Raji (cell line): ENCODE measurements around the gene RAB19.
A peak's percentile ranks its signal among the peaks of the same experiment; 100 is the strongest.

Source experiments
- POLR2A ChIP-seq: IDR thresholded peaks from 2 replicates; pipeline ENCODE4 v1.6.1; 2011; ENCODE audit warnings: low read depth, low read length, control low read depth; ENCODE audit not compliant: insufficient read depth

Gene RAB19

DNA sequence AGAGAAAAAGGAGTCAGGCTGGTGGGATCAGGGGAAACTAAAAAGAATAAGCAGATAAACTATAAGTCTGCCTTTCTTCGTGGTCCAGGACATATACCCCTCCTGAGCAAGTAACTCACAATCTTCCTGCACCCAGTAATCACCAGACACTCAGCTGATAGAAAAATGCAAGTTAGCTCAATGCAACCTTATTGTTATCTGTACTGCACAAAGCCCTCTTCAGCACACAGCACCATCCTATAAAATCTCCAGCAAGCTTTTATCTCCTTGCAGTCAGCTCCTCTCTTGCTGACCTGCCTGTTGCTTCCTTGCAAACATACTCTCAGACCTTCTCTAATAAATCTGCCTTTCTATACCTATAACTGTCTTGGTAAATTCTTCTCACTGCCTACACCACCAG lies 12.2 kb upstream of the RAB19 start:
- TF ChIP-seq POLR2A = no peak

DNA sequence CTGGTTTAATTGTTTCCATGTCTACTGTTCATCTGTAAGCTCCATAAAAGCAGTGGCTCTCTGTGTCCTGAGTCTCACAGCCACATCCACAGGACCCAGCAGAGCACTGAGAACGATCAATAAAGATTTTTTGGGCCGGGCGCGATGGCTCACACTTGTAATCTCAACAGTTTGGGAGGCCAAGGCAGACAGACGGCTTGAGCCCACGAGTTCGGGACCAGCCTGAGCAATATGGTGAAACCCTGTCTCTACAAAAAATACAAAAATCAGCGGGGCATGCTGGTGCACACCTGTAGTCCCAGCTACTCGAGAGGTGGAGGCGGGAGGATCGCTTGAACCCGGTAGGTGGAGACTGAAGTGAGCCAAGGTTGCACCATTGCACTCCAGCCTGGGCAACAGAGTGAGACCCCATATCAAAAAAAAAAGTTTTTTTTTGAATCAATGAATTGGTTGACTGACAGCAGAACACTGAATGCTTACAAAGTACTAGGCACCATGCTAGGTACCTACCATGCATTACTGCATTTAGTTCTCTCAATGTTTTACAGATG lies 10.0 kb upstream of the RAB19 start:
- no peak for TF ChIP-seq POLR2A

DNA sequence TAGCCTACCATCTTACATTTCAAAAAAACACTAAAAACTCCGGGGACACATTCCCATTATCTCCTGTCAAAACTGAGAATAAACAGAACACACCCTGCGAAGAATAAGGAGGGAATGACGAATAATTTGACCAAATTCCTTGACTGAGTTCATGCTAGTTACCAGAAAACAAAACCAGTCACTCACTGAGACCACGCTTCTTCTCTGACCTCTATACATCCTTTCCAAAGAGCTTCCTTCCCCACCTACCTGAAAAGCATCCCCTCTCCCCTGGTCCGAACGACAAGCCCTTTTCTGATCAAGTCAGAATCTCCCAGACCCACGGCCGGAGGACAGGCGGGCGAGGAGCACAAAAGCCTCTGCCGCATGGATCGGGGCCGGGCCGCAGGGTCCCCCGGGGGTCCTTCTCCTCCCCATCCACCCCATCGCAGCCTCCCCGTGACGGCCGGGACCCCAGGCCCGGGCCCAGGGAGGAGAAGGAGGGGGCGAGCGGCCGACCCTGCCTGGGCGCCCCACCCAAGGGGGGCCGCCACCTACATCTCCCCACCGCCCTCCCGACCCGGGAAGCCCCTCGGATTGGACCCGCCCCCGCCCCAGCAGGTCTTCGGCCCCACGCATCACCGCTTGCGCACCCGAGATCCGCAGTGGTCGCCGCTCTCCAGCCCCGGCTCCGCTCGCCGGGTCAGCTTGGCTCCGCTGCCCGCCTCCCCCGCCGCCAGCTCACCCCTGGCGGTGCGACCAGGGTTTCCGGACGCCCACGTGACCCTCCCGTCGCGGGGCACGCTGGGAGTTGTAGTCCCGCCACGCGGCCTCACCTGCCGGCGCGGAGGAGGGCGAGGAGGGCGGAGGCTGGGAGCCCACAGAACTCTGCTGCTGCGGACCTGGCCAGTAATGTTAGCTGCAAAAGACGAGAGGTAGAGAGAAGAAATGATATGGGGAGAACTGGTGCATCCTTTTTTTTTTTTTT lies 5.8 kb upstream of the RAB19 start, which contains the start of gene SLC37A3:
SLC37A3 (minus strand) TSS at position 747 of the 967 bp plus-strand sequence. CDS start 16,004 bp downstream, outside the sequence.
- peak; percentile 62 for TF ChIP-seq POLR2A

DNA sequence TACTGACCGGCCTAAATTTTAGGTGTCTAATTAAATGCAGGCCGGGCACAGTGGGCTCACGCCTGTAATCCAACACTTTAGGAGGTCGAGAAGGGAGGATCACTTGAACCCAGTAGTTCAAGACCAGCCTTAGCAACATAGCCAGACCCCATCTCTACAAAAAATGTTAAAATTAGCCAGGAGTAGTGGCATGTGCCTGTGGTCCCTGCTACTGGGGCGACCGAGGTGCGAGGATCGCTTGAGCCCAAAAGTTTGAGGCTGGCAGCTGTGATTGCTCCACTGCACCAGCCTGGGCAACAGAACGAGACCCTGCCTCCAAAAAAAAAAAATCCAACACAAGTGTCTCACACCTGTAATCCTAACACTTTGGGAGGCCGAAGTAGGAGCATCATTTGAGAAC lies 5.0 kb upstream of the RAB19 start:
- TF ChIP-seq POLR2A = no peak

DNA sequence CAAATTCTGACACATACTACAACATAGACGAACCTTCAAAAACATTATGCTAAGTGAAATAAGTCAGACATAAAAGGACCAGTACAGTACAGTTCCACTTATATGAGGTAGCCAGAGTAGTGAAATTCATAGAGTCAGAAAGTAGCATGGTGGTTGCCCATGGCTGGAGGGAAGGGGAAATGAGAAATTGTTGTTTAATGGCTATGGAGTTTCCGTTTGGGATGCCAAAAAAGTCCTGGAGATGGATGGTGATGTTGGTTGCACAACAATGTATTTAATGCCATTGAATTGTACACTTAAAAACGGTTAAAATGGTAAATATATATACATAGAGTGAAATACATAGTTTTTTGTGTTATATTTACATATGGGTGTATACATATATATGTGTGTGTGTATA lies 3.5 kb upstream of the RAB19 start:
- TF ChIP-seq POLR2A = no peak

DNA sequence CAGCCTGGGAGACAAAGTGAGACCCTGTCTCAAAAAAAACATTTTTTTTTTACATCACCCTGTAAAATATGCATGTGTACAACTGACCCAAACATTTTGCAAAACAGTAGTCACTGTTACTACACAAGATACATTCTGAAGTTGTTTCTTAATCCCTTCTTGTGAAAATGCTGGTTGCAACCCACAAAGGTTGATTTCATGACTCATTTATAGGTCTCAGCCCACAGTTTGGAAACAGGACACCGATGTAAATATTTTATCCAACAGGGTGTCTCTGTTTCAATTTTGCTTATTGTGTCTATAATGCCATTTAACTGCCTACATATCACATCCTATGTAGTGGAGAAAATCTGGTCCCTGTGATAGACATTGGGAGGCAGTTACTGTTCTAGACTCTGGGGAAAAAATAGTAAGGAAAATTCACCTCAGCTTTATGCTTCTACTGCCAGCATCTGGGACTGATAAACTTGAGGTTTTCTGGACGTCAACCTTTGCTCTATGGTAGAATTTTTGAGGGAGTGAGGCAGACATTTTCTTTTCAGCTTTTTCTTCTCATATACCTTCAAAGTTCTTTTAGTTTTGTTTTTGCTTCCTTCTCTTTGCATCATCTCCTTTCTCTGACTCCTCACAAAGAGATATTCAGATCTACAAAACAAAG lies 1.6 kb upstream of the RAB19 start:
- no peak for TF ChIP-seq POLR2A

DNA sequence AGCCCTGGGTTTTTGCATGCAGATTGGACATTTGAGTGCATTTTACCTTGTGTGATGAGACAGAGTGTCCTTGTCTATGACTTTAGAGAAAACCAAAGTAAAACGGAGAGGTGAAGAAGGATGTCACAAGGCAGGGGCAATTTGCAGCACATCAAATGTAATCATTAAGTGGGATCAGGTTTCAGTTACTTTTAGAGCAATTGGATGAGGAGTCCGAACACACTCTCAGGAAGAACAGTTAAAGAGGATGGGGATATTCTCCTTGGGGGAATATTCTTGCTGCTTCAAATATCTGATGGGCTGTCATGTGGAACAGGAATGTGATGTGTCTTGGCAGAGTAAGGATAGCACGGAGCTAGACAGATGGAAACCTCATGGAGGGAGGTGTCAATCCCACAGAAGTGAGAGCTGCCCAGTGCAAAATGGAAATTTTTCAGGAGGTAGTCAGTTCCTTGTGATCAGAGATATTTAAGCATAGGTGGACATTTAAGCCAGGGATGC lies 757 bp downstream of the RAB19 start:
- TF ChIP-seq POLR2A = no peak

DNA sequence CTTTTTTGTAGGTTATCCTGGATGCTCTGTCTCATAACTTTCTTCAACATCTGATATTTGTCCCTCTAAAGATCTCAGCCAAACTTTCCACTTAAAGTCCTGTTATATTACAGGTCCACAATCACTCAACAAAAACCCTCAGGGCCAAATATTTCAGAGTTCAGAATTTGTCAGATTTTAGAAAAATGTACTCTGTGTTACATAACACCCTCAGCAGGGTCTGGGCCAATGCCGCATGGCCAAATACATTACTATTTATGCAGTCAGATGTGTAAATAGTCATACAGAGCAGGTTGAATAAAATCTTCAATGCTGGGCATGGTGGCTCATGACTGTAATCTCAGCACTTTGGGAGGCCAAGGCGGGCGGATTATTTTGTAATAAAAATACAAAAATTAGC lies 11.5 kb downstream of the RAB19 start:
- TF ChIP-seq POLR2A = no peak

DNA sequence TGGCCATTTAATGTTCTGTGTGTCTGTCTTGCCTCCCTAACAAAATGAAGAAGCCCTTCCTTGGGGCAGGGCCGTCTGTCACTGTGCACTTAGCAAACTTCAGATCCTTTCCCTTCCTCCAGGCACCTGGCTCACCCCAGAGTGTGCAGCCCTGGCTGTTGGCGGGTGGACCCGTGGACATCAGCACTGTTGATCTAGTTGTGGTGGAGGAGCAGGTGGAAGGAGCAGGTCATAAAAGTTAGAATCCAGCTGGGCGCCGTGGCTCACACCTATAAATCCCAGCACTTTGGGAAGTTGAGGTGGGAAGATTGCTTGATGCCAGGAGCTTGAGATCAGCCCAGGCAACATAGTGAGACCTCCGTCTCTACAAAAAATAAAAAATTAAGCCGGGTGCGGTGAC lies 12.7 kb downstream of the RAB19 start:
- no peak for TF ChIP-seq POLR2A

DNA sequence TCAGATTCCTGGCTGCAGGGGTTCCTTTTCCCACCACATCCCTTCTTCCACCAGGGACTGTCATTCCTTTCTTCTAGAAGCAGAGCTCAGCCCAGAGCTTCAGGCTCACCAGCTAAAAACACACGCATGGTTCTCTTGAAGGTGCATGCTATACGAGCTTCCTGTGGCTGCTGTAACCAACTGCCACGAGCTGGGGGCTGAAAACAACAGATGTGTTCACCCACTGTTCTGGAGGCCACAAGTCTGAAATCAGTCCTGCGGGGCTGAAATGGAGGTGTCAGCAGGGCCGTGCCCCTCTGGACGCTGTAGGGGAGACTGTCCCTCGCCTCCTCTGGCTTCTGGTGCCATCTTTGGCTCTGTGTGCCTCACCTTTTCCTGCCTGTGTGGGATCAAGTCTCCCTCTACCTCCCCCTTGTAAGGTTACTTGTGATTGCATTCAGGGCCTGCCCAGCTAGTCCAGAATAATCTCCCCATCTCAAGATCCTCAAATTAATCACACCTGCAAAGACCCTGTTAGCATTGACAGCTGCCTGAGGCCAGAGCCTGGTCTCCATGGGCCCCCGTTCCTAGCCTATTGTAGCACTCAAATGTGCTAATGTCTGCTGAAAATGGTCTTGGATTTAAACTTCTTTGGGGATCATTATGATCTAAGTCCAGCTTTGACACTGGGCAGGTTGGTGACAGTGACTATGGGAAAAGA lies 13.7 kb downstream of the RAB19 start:
- TF ChIP-seq POLR2A = no peak

DNA sequence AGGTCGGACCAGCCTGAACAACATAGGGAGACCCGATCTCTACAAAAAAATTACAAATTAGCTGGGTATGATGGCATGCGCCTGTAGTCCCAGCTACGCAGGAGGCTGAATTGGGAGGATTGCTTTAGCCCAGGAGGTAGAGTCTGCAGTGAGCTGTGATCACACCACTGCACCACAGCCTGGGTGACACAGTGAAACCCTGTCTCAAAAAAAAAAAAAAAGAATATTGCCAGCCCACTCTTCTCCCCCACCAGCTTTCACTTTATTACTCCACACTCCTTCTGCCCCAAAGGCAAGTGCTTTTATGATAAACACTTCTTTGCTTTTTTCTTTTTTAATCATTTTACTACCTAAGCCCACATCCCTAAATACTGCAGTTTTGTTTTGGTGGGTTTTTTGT lies 14.8 kb downstream of the RAB19 start:
- no peak for TF ChIP-seq POLR2A

DNA sequence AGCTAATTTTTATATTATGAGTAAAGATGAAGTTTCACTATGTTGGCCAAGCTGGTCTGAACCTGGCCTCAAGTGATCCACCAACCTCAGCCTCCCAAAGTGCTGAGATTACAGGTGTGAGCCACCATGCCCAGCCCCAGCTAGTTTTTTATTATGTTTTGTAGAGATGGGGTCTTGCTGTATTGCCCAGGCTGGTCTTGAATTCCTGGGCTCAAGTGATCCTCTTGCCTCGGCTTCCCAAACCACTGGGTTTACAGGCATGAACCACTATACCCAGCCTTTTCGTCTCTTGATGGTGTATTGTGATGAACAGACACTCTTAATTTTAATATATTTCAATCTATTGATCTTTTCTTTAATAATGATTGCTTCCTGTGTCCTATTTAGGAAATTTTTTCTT lies 17.7 kb downstream of the RAB19 start:
- TF ChIP-seq POLR2A = no peak

DNA sequence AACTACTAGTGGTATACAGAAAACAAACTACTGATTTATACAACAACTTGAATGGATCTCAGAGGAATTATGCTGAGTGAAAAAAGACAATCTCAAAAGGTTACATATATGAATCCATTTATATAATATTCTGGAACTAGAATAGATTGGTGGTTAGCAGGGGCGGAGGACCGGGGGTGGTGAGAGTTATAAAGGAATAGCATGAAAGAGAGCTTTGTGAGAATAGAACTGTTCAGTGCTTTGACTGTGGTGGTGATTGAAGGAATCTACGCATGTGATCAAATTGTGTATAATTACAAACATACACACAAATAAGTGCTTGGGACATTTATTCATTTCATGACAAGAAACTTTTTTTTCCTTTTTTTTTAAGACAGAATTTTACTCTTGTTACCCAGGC lies 19.6 kb downstream of the RAB19 start:
- TF ChIP-seq POLR2A = no peak

DNA sequence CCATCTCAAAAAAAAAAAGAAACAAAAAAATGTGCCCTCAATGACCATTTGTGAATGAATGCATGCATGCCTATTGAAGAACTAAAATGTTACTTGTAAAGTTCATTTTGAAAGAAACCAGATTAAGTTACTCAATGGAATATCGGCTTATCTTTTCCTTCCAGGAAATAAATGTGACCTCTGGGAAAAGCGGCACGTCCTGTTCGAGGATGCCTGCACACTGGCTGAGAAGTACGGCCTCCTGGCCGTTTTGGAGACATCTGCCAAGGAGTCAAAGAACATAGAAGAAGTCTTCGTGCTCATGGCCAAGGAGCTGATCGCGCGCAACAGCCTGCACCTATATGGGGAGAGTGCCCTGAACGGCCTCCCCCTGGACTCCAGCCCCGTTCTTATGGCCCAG lies 21.9 kb downstream of the RAB19 start:
- TF ChIP-seq POLR2A = no peak

DNA sequence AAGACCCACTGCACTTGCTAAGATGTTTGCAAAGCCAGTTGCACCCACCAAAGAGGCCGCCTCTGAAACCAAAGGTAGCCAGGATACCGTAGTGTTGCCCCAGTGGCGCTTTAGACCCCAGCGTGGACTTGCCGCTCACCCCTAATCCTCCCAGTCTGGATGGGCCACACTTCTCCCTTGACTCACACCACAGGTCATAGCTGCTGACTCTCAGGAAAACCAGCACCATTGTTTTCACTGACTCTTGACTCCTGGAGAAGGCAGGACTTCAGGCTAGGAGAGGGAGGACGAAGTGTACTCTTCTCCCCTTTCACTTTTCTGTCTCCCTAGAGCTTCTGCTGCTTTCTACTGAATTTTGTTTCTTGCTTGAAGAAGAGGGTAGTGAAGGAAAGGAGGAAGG lies 22.3 kb downstream of the RAB19 start:
- no peak for TF ChIP-seq POLR2A
